HL-60/S4 treated with retinoic acid at 250 ng/mL for 4 days and 3 days (cell line): Measurements from ENCODE around the gene COL18A1.

Experiments
- in situ Hi-C: fragments of 300-500 bp; cut with MboI; formaldehyde crosslinking; loops from 2 replicates; pipeline ENCODE4 v1.7.0; 2022; ENCODE audit warnings: low sequenced_read_pairs

Gene COL18A1

GRCh38 chr21:45538381-45539045 lies 133.5 kb downstream of the COL18A1 start:
- in situ Hi-C loops, result no loop called here

- in situ Hi-C loops, result no loop called here
Measured at GRCh38 chr21:45539046-45539795, 134.3 kb downstream of the COL18A1 start.

- in situ Hi-C loops, result no loop called here
Measured at GRCh38 chr21:45539796-45540600, 135.0 kb downstream of the COL18A1 start.

- in situ Hi-C loops, result no loop called here
Measured at GRCh38 chr21:45540601-45540970, 135.6 kb downstream of the COL18A1 start.

- in situ Hi-C loops, result no loop called here
Measured at GRCh38 chr21:45541221-45542039, 136.5 kb downstream of the COL18A1 start.

- in situ Hi-C loops, result no loop called here
Measured at GRCh38 chr21:45542242-45542666, 137.3 kb downstream of the COL18A1 start, which contains the start of gene SLC19A1. Gene SLC19A1 (minus strand): TSS chr21:45542440. CDS start chr21:45537959, 4,481 bp downstream.

- in situ Hi-C loops, result no loop called here
Measured at GRCh38 chr21:45542667-45543370, 137.9 kb downstream of the COL18A1 start.

- in situ Hi-C loops, result no loop called here
Measured at GRCh38 chr21:45543371-45543709, 138.4 kb downstream of the COL18A1 start.

- in situ Hi-C loops, result no loop called here
Measured at GRCh38 chr21:45543710-45544448, 138.9 kb downstream of the COL18A1 start.

- in situ Hi-C loops, result no loop called here
Measured at GRCh38 chr21:45544449-45545235, 139.7 kb downstream of the COL18A1 start.

- in situ Hi-C loops, result no loop called here
Measured at GRCh38 chr21:45545236-45545570, 140.2 kb downstream of the COL18A1 start.

GRCh38 chr21:45545691-45546531 lies 140.9 kb downstream of the COL18A1 start:
- in situ Hi-C loops, result no loop called here

GRCh38 chr21:45546636-45547544 lies 141.9 kb downstream of the COL18A1 start:
- in situ Hi-C loops, result no loop called here

- in situ Hi-C loops, result no loop called here
Measured at GRCh38 chr21:45547545-45547900, 142.6 kb downstream of the COL18A1 start.

- in situ Hi-C loops, result no loop called here
Measured at GRCh38 chr21:45548711-45549491, 143.9 kb downstream of the COL18A1 start.
